ENCODE results near the gene USPL1.

DNA sequence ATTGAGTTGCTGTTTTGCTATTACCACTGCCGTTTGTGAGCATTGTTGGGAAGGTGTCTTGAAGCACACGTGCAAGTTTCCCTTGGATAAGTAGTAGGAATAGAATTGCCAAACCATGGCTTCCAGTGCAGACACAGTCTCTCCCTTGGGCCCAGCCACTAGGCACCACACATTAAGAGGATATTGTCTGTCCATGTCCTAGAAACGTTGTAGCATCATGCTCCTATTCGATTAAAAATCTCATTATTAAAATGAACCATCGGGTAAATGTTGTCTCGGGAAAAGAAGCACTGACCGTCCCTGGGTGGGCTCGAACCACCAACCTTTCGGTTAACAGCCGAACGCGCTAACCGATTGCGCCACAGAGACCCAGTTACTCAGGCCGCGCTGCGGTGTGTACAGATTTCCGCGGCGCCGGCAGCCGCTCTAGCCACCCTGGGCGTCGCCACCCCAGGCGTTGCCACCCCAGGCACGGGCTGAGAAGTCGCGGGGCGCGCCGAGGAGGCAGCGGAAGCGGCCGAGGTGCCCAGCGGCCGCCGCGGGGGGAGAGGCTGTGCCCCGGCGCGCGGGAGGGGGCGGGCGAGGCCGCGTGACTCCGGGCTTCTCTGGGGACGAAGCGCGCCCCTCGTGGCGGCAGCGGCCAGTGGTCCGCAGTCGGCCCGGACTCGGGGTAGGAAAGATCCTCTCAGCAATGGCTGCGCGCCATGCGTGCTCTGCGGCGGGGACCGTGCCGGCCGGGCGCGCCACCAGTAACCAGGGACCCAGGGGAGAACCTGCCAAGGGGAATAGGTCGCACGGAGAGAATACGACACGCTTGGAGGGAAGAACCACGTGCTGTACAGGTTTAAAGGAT is 56.2 kb downstream of the USPL1 start:
- TF ChIP-seq EZH2 (IDR thresholded peaks at IDR 0.05; ENCODE audit: low read length) = no peak
- TF ChIP-seq, protein P1, sequence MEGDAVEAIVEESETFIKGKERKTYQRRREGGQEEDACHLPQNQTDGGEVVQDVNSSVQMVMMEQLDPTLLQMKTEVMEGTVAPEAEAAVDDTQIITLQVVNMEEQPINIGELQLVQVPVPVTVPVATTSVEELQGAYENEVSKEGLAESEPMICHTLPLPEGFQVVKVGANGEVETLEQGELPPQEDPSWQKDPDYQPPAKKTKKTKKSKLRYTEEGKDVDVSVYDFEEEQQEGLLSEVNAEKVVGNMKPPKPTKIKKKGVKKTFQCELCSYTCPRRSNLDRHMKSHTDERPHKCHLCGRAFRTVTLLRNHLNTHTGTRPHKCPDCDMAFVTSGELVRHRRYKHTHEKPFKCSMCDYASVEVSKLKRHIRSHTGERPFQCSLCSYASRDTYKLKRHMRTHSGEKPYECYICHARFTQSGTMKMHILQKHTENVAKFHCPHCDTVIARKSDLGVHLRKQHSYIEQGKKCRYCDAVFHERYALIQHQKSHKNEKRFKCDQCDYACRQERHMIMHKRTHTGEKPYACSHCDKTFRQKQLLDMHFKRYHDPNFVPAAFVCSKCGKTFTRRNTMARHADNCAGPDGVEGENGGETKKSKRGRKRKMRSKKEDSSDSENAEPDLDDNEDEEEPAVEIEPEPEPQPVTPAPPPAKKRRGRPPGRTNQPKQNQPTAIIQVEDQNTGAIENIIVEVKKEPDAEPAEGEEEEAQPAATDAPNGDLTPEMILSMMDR (optimal IDR thresholded peaks at IDR 0.05 in 1 of 3, IDR thresholded peaks at IDR 0.05 in 1 of 3, conservative IDR thresholded peaks at IDR 0.05 in 1 of 3; ENCODE audit: extremely low read depth in 1 of 3, insufficient read depth in 2 of 3, low read length in 3 of 3) = peak in 2 of 3 experiments; percentile 53 to 65

Data from keratinocyte (primary cell).